Mesothelial cell of epicardium (in vitro differentiated cells): Measurements from ENCODE around the gene HOXA2. TPM values are rescaled to one million over a fixed set of nuclear protein-coding genes. Genes with fewer than 3 reads are reported as not detected.

Experiments
- DNase-seq, 2 experiments: peaks; one replicate each; pipeline ENCODE4 v3.0.0; 2021; ENCODE audit warnings: low spot score in 2 of 2; ENCODE audit not compliant: unreplicated experiment in 2 of 2
- H3K27ac Mint-ChIP-seq: 2 replicates; pipeline ENCODE4 v1.8.0; 2021; ENCODE audit warnings: mixed read lengths
- H3K27me3 Mint-ChIP-seq: 2 replicates; pipeline ENCODE4 v1.8.0; 2021; ENCODE audit warnings: low read depth, mixed read lengths
- H3K36me3 Mint-ChIP-seq: 2 replicates; pipeline ENCODE4 v1.8.0; 2021; ENCODE audit warnings: mixed read lengths
- H3K4me1 Mint-ChIP-seq: 2 replicates; pipeline ENCODE4 v1.8.0; 2021; ENCODE audit warnings: mixed read lengths
- H3K4me3 Mint-ChIP-seq: 2 replicates; pipeline ENCODE4 v1.8.0; 2021; ENCODE audit warnings: mild to moderate bottlenecking, moderate library complexity, mixed read lengths
- H3K9me3 Mint-ChIP-seq: 2 replicates; pipeline ENCODE4 v1.8.0; 2021; ENCODE audit warnings: mixed read lengths
- CTCF ChIP-seq: fragments of 200-600 bp; sonication (generic); IDR thresholded peaks from one replicate; pipeline ENCODE4 v1.5.0; 2021; ENCODE audit warnings: antibody characterized with exemption; ENCODE audit not compliant: unreplicated experiment
- total RNA-seq: library from RNA; stranded (reverse); gene quantifications from 3 replicates; pipeline ENCODE4 v1.2.1, GENCODE V29; 2021

HOXA2 gene
- total RNA-seq: 30.3 to 33.9 TPM (median 30.8 TPM) in 3 replicates

- Mint-ChIP-seq H3K4me3 (peak within 1 kb of the TSS; percentile 98), H3K4me1 (peaks cover 88% of the 10 kb centered on the region), H3K27me3 (no peaks in the 10 kb centered on the region), H3K9me3 (no peaks in the 10 kb centered on the region), H3K27ac (peak within 1 kb of the TSS; percentile 100), H3K36me3 (peaks cover 18% of the 10 kb centered on the region)
- TF ChIP-seq CTCF: no peak
- DNase-seq: peak in 1 of 2 experiments; percentile 74
Measured at GRCh38 chr7:27102581-27103442, at the start of gene HOXA2. HOXA2 (minus strand) TSS chr7:27102683; CDS start chr7:27102500, 183 bp downstream.

GRCh38 chr7:27151341-27151930 lies 49.0 kb upstream of the HOXA2 start:
- no peaks in the 10 kb centered on the region for H3K9me3 Mint-ChIP-seq
- H3K27ac Mint-ChIP-seq: peak overlapping the region; percentile 99
- H3K27me3 Mint-ChIP-seq: peaks cover 46% of the 10 kb centered on the region
- no peak for TF ChIP-seq CTCF
- H3K4me3 Mint-ChIP-seq: peak overlapping the region; percentile 87
- H3K36me3 Mint-ChIP-seq: peaks cover 13% of the 10 kb centered on the region
- peak in 1 of 2 experiments; percentile 57 for DNase-seq
- H3K4me1 Mint-ChIP-seq: peaks cover 70% of the 10 kb centered on the region

- Mint-ChIP-seq H3K4me1 (peaks cover 77% of the 10 kb centered on the region), H3K36me3 (peaks cover 13% of the 10 kb centered on the region), H3K27ac (peak overlapping the region; percentile 99), H3K9me3 (no peaks in the 10 kb centered on the region), H3K27me3 (peaks cover 42% of the 10 kb centered on the region), H3K4me3 (peak overlapping the region; percentile 87)
- TF ChIP-seq CTCF: peak; percentile 88
- DNase-seq: peak in 1 of 2 experiments; percentile 87
Measured at GRCh38 chr7:27150568-27151340, 48.3 kb upstream of the HOXA2 start.

- peaks cover 17% of the 10 kb centered on the region for H3K36me3 Mint-ChIP-seq
- no peaks in the 10 kb centered on the region for H3K9me3 Mint-ChIP-seq
- peak in 1 of 2 experiments; percentile 46 for DNase-seq
- H3K4me1 Mint-ChIP-seq: peaks cover 78% of the 10 kb centered on the region
- H3K27ac Mint-ChIP-seq: peak overlapping the region; percentile 99
- TF ChIP-seq CTCF: no peak
- H3K4me3 Mint-ChIP-seq: peak overlapping the region; percentile 87
- peaks cover 35% of the 10 kb centered on the region for H3K27me3 Mint-ChIP-seq
Measured at GRCh38 chr7:27149842-27150567, 47.5 kb upstream of the HOXA2 start.
